Right lung (tissue), 5 donors: ENCODE data around the gene ZNF280D. TPM values are rescaled to one million over a fixed set of nuclear protein-coding genes. Genes with fewer than 3 reads are reported as not detected.

Experiments
- DNase-seq, 2 donors: peaks; one replicate each; pipeline ENCODE4 v3.0.0-alpha.2; 2013
- polyA plus RNA-seq, 5 donors: library from polyadenylated mRNA; unstranded; fragments of 120-200 nt; gene quantifications; one replicate each; pipeline versions ENCODE4 v1.2.1 to v1.2.3, GENCODE V29; 2013; ENCODE audit warnings: inconsistent platforms in 1 of 5, low replicate concordance in 1 of 5; ENCODE audit not compliant: insufficient read length in 5 of 5, insufficient read depth in 1 of 5

Gene ZNF280D
- polyA plus RNA-seq, 5 donors: 57.2 to 95.9 (median 83.9) TPM

DNA sequence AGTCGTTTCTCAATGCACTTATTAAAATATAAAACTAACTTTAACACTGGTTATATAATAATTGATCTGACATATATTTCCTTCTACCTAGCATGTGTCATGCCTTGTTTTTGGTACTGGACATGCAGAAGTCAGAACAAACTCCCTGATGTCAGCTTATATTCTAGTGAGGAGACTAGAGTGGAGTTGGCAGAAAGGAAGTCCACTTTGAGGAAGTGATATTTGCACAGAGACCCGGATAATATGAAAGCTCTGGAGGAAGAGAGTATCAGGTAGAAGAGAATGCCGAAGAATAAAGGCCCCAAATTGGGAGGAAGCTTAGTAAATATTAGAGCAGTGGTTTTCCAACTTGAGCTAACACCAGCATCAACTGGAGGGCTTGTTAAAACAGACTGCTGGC is 24.6 kb upstream of the ZNF280D start:
- DNase-seq: no peak

DNA sequence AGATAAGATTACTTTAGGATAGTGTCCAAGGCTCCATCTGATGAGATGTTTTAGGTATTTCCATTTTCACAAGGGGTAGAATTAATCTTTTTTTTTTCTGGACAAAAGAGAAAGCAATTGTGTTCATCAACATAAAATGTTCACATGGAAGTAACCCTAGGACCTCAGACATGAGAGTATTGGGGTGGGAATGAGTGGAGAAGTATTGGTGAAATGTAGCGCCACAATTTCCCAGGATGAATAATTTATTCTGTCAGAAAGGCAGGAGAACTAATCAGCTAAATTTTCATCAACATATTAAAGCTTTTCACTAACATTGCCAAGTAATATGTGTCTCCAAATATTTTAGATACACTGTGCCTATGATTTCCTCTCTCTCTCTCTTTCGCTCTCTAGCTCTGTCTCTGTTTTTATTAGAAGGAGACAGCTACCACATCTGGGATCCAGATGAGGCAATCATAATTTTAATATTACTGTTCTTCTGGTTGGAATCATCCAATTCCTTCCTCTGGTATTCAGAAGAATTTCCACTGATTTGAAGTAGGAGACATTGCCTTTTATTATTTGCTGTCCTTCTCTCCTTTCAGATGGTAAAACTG is 21.6 kb upstream of the ZNF280D start:
- DNase-seq: no peak

DNA sequence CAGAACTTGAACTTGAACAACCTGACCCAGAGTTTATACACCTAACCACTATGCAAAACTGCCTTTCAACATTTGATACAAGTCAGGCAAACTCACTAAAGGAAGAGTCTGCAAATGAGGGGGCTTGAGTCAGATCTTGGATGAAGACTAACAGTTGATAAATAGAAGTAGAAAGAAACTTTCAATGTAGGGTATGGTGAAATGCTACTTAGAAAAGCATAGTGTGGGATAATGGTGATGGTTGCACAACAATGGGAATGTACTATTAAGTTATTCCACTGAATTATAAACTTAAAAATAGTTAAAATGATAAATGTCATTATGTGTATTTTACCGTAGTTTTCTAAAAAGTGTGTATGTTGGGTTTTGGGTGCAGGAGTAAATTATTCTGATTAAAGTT is 19.7 kb upstream of the ZNF280D start:
- no peak for DNase-seq

DNA sequence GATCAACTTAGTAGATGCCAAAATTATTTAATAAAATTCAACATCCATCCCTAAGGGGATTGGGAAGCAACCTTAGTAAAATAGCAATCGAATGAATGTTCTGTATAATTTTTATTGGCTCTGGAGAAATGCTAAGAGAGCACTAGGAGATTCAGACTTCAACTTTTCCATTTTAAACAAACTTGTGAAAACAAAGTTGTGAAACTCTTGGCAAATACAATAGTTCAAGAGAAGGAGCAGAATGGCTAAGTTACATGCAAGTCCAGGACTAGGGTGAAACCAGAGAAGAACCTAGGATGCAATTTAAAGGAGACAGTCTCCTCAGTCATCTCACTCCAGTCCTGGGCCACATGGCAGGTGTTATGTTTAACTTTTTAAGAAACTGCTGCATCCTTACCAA is 16.7 kb upstream of the ZNF280D start:
- DNase-seq: no peak

DNA sequence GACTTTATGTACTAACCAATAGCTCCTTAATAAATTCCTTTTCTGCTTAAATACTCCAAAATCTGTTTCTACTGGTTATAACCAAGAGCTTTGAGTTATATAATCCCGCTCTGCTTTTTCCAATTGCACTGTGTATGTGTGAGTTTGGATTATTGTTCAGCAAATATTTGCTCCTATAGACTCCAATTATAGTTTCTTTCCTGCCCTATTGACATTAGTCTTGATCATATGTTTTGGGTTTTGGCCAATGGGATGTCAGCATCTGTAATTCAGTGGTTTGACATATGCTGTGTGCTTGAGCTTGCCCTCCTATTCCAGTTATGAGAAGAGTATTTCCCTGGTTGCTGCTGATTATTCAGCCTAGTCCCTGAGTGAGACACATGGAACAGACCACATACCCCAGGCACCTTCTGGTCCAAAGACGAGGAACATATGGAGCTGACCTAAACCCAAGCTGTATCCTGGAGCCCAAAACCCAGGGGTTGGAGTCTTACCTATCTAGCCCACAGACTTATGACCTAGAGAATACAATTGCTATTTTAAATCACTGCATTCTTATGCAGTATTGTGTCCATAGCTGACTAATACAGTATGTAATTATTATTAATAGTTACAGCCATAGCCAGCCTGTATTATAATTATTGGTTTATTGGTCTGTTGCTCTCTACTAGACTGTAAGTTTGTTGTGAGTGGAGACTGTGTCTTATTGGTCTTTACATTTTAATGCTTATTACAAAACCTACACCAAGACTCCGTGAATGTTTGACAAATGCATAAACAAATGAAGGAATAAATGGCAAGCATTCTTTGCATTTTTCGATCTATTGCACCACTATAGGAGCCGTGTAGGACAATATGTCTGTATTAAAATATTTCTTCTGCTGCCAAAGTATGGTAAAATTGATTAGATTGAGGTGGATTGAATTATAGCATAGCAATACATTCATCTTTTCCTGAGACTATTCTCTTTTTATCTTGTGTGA is 11.7 kb upstream of the ZNF280D start:
- no peak for DNase-seq

DNA sequence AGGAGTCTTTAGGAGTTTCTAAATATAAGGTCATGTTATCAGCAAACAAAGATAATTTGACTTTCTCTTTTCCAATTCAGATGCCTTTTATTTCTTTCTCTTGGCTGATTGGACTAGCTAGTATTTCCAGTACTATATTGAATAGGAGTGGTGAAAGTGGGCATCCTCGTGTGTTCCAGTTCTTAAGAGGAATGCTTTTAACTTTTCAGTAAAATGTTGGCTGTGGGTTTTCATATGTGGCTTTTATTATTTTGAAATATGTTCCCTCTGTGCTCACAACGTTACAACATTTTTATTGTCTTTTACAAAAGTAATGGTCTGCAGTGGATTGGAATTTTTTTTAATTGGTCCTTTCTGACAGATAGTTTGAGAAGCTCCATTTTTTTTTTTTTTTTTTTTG is 8.2 kb upstream of the ZNF280D start:
- DNase-seq: no peak

DNA sequence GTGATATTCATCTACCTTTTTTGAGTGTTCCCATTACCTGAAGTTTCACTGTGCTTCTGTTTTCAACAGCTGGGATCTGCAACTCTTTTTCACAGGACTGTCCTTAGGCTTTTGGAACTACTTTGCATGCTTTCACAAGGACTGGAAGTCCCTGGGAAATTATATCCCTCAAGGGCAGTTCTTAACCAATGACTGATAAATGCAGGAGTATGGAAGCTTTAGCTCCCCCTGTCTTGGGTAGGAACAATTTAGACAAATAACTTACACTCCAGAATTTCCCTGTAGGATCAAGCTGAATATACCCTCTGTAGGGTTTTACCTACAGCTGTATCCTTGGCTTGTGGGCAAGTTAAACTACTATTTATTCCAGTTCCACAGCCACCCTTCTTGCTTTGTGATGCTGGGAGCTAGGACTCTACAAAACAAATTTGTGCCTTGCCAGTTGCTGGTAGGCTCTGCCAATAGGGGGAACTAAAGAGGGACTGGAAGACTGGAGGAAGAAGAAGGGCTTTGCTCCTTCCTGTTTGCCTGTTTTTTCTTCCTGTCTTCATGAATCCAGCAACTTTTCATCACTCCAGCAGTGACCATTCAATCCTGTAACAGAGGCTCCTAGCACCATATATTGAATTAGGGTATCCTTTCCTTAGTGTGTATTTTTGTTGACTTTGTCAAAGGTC is 6.8 kb upstream of the ZNF280D start:
- DNase-seq: no peak

DNA sequence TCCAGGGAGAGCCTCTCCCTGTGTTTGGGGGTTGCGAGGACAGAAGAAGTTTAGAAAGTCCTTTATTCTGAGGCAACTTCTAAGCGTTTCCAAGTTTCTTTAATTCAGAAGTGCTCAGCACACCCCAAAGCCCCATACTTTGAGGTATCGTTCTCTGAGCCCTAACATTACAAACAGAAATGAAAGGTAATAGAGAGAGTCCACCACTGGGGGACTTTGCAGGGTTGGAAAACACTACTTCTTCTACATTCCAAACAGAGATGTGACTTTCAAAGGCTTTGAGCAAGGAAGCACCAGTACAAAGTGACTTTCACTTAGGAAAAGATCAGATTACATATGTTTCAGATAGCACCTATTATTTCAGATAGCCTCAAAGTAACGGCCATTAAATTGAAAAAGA is 6.2 kb upstream of the ZNF280D start:
- DNase-seq: no peak

DNA sequence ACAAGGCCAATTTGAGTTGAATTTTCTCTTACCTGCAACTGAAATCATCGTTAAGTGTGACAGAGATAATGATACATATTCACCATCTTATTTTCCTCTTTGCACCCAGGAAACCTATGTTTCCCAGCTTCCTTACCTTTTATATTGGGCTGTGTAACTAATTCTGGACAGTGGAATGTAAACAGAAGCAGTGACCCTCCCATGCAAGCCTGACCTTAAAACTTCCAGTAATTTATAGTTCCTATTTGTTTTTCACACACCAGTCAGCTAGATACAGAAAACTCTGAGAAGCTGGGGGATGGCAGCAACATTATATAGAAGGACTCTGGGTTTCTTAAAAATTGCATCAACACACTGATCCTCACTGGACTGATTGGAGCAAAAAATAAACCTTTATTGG is 4.5 kb upstream of the ZNF280D start:
- no peak for DNase-seq

DNA sequence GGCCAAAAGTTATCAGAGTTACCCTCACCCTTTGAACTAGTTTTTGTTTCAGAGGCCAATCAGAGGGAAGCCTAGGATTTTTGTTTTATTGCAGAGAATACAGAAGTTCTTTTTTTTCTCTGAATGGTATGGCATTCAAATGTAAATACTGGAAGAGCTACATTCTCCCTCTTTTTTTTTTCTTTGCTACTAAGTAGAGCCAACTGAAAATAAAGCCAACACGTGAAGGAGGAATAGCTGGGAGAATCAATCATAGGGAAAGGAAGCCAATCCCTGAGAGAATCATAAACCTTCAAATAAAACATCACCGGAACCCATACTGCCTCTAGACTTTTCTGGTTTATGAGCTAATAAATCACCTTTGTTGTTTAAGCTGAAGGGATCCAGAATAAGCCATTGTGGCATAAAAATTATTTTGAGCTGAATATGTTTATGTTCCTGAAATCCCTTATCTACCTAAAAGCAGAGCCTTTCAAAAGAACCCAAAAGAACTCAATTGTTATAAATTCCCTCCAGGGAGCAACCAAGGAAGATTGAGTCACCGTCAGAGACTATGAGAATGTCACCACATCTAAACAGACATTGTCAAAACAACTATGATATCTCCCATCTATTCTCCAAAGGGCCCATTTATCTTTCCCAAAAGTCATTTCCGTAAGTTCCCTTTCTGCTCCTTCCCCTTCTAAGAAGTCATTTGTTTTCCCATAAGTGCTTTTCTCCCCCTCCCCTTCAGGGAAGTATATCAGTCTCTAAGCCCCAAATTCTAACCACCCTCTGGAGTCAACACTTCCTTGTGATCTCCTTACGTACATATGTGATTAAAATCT is 3.8 kb upstream of the ZNF280D start:
- DNase-seq: no peak

DNA sequence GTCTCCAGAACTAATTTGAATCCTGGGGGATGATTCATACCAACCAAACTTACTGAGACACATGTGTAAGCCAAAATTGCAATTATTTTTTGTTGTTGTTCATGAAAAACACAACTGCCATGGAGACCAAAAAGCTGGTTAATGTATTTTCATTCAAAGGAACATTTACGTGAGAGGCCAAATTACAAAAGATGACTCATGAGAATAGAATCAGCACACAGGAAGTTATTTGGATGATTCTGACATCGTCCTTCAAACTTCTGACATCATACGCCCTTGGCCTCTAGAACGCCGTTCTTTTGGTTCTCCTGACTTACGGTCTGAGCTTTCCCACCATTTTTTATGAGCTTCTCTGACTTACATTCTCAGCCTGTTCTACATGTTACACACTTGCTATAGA is 3.0 kb upstream of the ZNF280D start:
- no peak for DNase-seq

DNA sequence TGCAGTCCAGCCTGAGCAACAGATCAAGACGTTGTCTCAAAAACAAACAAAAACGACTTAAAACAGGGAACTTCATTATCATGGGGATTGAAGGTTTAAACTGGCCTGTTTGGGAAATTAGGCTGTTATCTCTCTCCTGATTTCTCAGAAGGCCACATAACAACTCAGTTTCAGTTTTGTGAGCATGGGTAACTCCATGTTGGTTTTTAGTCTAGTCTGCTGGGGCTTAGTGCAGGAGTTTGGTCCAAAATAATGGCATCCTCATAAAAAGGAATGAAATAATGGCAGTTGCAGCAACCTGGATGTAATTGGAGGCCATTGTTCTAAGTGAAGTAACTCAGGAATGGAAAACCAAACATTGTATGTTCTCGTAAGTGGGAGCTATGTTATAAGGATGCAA is 2.3 kb upstream of the ZNF280D start:
- DNase-seq: no peak

DNA sequence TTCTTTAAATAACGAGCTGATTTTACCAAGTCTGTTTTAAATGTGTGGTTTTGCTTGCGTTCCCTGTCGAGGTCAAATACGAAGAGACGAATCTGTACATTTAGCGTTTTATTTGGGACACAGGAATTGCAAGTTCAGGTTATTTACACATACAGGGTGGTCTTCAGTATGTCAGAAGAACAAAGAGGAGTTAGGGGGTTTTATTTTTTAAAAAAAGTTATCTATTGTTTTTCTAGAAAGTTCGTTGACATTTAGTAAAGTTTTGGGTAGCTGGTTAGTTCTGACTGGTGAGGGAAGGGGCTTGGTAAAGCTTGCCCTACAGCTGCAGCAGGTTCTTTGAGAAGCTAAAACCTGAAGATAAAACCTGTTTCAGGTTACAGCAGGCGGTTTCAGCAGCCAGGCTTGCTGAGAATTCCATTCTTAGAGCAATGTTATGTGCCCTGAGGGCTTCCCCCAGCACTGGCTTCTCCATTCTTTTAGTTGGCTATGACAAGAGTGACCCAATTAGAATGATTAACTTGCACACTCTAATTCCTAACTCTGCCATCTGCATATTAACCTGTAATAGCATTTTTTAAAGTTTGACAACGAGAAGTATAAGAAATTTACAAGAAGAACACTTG is 815 bp upstream of the ZNF280D start:
- peak in 1 of 2 donors; percentile 14 for DNase-seq

DNA sequence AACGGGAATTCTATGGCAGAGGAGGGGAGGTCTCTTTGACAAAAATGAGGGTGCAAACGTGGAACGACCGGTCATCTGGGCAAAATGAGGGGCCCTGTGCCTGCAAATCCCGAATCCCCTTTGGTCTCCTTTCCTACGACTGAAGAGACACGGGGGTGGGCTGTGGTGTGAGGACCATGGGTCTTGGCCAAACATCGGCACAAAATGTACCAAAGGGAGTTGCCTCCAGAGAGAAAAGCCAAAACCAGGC is 498 bp downstream of the ZNF280D start:
- DNase-seq: peak; percentile 76 to 84

DNA sequence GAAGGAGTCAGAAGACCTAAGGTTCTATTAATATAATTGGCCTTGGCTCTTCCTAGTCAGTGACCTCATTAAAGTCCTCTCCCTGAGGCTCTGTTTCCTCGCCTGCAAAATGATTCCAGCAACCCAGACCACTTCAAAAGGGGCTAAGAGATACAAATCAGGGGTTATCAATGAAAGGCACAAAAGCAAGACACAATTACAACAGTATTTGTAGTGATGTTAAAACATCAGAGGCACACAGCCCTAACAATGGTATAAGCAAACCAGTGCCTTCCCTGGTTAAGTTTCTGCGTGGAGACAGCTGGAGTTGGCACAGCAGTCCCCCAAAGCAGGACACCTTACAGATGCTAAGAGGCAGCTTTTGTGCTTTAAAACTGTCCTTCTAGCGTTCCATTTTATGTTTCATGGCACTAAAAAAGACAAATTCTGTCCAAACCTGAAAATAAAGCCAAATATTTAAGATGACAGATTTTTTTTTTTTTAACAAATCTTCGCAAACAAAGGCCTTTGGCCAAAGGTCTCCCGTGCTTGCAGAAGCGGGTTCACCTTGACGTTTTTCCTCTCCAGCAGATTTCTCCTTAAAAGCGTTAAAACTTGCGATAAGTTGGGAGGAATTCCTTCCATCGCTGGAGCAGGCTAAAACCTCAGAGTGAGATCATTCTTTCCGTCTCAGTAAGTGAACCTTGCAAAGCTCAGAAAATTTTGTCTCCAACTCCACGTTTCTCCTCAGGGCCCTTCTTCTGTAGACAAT is 999 bp downstream of the ZNF280D start:
- peak; percentile 4 to 24 for DNase-seq

DNA sequence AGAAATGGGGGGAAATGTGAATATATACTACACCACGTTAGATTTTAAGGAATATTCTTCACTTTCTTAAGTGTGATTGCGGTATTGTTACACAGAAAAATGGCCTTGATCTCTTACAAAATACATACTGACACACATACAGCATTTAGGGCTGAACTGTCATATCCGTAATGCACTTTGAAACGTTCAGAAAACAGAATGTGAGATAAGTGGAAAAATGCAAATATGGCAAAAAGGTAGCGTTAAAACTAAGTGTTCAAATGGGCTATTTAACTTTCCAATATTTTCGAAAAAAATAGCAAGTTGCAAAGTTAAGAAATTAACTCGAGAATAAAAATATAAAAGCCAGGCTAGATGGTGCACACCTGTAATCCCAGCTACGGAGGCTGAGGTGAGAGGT is 1.8 kb downstream of the ZNF280D start:
- DNase-seq: no peak

DNA sequence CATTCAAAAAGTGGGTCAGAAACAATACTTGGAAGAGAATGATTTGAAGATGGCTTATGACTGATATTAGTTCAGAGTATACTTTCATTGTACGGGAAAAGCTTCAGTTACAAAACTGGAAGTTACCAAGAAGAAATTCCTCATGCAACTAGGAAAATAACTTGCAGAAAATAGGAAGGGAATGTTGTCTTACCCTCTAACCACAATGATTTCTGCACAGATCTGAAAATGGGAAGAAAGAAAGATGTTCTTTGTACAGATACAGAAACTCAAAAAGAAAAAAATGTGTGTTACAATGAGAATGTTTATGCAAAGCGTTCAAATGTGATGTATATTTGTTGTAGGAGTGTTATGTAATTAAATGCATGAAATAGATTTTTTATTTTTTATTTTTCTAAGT is 3.7 kb downstream of the ZNF280D start:
- DNase-seq: no peak

DNA sequence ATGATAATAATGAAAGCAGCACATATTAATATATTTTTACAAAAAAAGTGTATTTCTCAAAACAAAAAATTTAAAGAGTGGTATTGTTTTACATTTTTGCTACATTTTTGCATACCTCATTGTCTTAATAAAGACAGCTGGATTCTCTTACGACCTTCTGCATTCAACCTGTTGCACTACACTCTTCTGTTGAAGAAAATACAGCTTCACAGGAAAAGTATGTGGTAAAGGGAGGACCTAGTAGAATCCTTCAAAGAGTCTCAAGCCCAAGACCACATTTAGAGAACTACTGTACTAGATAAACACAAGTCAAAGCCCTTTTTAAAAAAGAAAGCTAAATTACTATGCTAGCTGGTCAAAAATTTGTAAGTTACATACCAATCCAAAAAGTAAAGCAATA is 7.9 kb downstream of the ZNF280D start:
- no peak for DNase-seq

DNA sequence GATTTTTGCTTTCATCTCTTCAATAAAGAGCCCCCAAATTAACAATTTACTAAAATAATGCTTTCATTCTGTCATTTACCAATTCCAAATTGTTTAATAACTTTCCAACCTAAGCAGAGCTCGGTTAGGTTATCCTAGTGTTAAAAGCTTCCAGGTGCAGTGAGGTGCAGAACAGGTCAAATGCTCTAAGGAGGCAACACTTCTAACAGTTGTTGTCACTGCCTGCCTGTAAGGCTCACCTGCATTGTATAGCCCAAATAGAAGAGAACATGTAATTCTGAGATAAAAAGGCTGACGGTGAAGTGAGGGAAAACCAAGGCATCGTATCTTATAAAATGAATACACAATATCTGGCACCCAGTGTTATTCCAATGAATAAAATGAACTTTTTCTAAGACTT is 9.1 kb downstream of the ZNF280D start:
- no peak for DNase-seq

DNA sequence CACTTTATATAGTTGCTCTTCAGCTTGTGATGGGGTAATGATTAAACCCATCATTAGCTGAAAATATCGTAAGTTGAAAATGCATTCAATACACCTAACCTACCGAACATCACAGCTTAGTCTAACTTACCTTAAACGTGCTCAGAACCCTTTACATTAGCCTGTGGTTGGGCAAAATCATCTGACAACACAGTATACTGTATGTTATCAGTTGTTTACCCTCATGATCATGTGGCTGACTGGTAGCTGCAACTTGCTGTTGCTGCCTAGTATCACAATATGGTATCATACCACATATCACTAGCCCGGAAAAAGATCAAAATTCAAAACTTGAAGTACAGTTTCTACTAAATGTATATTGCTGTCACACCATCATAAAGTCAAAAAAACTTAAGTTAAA is 9.5 kb downstream of the ZNF280D start:
- no peak for DNase-seq
